ENCODE measurements around the gene CA10.

The CA10 gene

GRCh38 chr17:52158450-52159042 lies at the start of gene CA10:
Gene CA10, minus strand, starts transcription at chr17:52158714.
- H2AFZ ChIP-seq (ENCODE audit: low read depth, low read length, severe bottlenecking): no peak within 1 kb of the TSS
- no peaks in the 10 kb centered on the region for H3K79me2 ChIP-seq (ENCODE audit: insufficient read depth, low read length)
- no peaks in the 10 kb centered on the region for H3K27me3 ChIP-seq (ENCODE audit: low read length)
- H3K9ac ChIP-seq (ENCODE audit: low read length): no peak within 1 kb of the TSS
- no peak within 1 kb of the TSS for H3K4me2 ChIP-seq (ENCODE audit: low read depth, low read length, poor library complexity, severe bottlenecking)
- no peak within 1 kb of the TSS for H3K4me3 ChIP-seq (ENCODE audit: insufficient read depth, low read length, poor library complexity, severe bottlenecking)
- no peaks in the 10 kb centered on the region for H3K9me3 ChIP-seq (ENCODE audit: insufficient read depth, low read length)
- H3F3A ChIP-seq (ENCODE audit: insufficient read depth): no peaks in the 10 kb centered on the region
- no peak for TF ChIP-seq EZH2phosphoT487 (conservative IDR thresholded peaks at IDR 0.05; ENCODE audit: low read length)
- TF ChIP-seq, protein P1, sequence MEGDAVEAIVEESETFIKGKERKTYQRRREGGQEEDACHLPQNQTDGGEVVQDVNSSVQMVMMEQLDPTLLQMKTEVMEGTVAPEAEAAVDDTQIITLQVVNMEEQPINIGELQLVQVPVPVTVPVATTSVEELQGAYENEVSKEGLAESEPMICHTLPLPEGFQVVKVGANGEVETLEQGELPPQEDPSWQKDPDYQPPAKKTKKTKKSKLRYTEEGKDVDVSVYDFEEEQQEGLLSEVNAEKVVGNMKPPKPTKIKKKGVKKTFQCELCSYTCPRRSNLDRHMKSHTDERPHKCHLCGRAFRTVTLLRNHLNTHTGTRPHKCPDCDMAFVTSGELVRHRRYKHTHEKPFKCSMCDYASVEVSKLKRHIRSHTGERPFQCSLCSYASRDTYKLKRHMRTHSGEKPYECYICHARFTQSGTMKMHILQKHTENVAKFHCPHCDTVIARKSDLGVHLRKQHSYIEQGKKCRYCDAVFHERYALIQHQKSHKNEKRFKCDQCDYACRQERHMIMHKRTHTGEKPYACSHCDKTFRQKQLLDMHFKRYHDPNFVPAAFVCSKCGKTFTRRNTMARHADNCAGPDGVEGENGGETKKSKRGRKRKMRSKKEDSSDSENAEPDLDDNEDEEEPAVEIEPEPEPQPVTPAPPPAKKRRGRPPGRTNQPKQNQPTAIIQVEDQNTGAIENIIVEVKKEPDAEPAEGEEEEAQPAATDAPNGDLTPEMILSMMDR (IDR thresholded peaks at IDR 0.05; ENCODE audit: insufficient read depth, low read length, poor library complexity, severe bottlenecking): no peak
- no peaks in the 10 kb centered on the region for H4K20me1 ChIP-seq (ENCODE audit: low read depth, low read length)
- H3K27ac ChIP-seq (ENCODE audit: low read depth, low read length): no peak within 1 kb of the TSS
- H3K9me2 ChIP-seq (replicated peaks; ENCODE audit: insufficient read depth, low read length): no peaks in the 10 kb centered on the region
- no peaks in the 10 kb centered on the region for H3K36me3 ChIP-seq (ENCODE audit: low read length)

GRCh38 chr17:52207796-52208195 lies 49.3 kb upstream of the CA10 start:
- Histone ChIP-seq H3K4me2 (ENCODE audit: low read depth, low read length, poor library complexity, severe bottlenecking) (no peak overlapping the region), H2AFZ (ENCODE audit: low read depth, low read length, severe bottlenecking) (no peak overlapping the region), H3K9ac (ENCODE audit: low read length) (no peak overlapping the region), H4K20me1 (ENCODE audit: low read depth, low read length) (no peaks in the 10 kb centered on the region), H3K4me3 (ENCODE audit: insufficient read depth, low read length, poor library complexity, severe bottlenecking) (no peak overlapping the region), H3K9me3 (ENCODE audit: insufficient read depth, low read length) (no peaks in the 10 kb centered on the region), H3K27me3 (ENCODE audit: low read length) (no peaks in the 10 kb centered on the region), H3K27ac (ENCODE audit: low read depth, low read length) (no peak overlapping the region), H3K9me2 (replicated peaks; ENCODE audit: insufficient read depth, low read length) (no peaks in the 10 kb centered on the region), H3F3A (ENCODE audit: insufficient read depth) (no peaks in the 10 kb centered on the region), H3K36me3 (ENCODE audit: low read length) (no peaks in the 10 kb centered on the region), H3K79me2 (ENCODE audit: insufficient read depth, low read length) (no peaks in the 10 kb centered on the region)
- TF ChIP-seq EZH2phosphoT487 (conservative IDR thresholded peaks at IDR 0.05; ENCODE audit: low read length): no peak
- TF ChIP-seq, protein P1 (IDR thresholded peaks at IDR 0.05; ENCODE audit: insufficient read depth, low read length, poor library complexity, severe bottlenecking): no peak

DNA sequence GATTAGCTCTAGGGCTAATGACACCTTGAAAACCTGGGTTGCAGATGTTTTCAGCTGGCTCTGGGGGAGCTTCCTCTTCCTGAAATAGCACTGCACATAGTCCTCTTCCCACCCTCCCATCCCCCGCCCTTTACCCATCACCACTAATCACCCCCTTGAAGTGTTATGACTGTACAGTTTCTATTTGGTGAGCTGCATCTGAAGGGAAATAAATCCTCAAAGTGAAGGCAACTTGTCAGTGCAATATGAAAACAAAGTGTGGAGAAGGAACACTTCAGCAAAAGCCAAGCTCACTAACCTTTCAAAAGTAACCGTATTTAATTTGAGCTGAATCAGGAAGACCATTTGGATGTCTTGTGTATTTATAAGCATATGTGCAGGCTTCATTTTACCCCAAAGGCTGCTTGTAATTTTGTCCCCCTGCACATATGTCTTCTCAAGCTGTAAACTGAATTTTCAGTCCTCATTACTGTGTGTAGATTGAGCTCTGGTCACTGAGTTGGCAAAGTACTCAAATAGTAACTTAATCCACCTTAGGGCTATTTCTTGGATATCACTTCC lies 44.1 kb upstream of the CA10 start:
- Histone ChIP-seq H2AFZ (ENCODE audit: low read depth, low read length, severe bottlenecking) (no peak overlapping the region), H3K4me3 (ENCODE audit: insufficient read depth, low read length, poor library complexity, severe bottlenecking) (no peak overlapping the region), H3K27me3 (ENCODE audit: low read length) (no peaks in the 10 kb centered on the region), H3K27ac (ENCODE audit: low read depth, low read length) (no peak overlapping the region), H3K9ac (ENCODE audit: low read length) (no peak overlapping the region), H3F3A (ENCODE audit: insufficient read depth) (no peaks in the 10 kb centered on the region), H3K4me2 (ENCODE audit: low read depth, low read length, poor library complexity, severe bottlenecking) (no peak overlapping the region), H3K36me3 (ENCODE audit: low read length) (no peaks in the 10 kb centered on the region), H3K9me2 (replicated peaks; ENCODE audit: insufficient read depth, low read length) (no peaks in the 10 kb centered on the region), H3K9me3 (ENCODE audit: insufficient read depth, low read length) (no peaks in the 10 kb centered on the region), H3K79me2 (ENCODE audit: insufficient read depth, low read length) (no peaks in the 10 kb centered on the region), H4K20me1 (ENCODE audit: low read depth, low read length) (no peaks in the 10 kb centered on the region)
- TF ChIP-seq, protein P1 (IDR thresholded peaks at IDR 0.05; ENCODE audit: insufficient read depth, low read length, poor library complexity, severe bottlenecking): no peak
- TF ChIP-seq EZH2phosphoT487 (conservative IDR thresholded peaks at IDR 0.05; ENCODE audit: low read length): no peak

All from SU-DHL-6 (cell line).